Activated effector memory CD4-positive, alpha-beta T cell treated with anti-CD3 and anti-CD28 coated beads, Interleukin-2, amount 50 U/mL, for 16 hours (primary cell): ENCODE data around the gene SEZ6L.

Experiments used
- DNase-seq: peaks from one replicate; pipeline ENCODE4 v3.0.0-alpha.2; 2020

The SEZ6L gene

DNA sequence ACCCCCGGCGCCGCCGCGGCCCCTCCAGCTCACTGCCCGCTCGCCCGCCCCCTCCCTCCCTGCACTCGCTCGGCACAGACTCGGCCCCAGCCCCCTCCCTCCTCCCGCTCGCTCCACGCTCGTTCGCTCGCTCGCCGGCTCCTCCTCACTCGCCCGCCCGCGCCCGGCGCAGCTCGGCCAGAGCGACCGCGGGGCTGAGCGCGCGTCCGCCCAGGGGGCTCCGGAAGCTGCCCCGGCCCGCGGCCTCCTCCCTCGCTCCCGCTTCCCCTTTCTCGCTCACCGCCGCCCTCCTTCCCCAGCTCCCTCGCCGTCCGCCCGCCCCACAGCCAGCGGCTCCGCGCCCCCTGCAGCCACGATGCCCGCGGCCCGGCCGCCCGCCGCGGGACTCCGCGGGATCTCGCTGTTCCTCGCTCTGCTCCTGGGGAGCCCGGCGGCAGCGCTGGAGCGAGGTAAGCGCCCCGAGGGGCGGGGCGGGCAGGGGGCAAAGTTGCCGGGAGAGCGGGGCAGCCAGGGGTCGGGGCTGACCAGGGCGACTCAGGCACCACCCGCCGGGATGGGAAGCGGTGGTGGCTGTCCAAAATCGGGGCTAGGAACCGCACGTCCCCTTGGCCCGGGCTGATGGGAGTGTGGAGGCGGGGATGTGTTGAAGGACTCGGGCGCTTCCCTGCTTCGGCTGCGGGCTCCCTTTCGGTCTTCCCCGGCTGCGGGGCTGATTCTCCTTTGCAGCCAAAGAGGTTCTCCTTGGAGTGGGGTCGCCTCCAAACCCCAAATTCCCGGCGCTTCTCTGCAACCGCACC, at the start of gene SEZ6L:
Gene SEZ6L (plus strand): TSS at position 148 of the 797 bp plus-strand sequence. CDS start 208 bp downstream, at position 356.
- DNase-seq, result no peak

DNA sequence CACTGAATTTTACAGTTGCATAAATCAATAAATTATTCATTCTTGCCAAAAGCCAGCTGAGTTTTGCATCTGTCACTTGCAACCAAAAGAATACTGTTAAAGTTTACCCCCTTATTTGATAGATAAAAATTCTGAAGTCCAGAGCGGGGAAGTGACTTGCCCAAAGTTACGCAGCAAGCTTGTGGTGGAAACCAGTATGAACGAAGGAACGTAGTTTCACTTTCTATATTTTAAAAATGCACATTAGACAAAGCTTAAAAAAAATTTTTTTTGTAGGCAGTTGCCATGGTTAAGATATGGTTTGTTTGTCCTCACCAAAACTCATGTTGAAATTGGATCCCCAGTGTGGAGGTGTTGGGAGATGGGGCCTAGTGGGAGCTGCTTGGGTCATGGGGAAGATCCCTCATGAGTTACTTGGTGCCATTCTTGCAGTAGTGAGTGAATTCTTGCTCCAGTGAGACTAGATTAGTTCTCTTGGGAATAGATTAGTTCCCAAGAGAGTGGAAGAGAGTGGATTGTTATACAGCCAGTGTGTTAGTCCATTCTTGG, 46.3 kb upstream of the SEZ6L start:
- DNase-seq, result no peak

DNA sequence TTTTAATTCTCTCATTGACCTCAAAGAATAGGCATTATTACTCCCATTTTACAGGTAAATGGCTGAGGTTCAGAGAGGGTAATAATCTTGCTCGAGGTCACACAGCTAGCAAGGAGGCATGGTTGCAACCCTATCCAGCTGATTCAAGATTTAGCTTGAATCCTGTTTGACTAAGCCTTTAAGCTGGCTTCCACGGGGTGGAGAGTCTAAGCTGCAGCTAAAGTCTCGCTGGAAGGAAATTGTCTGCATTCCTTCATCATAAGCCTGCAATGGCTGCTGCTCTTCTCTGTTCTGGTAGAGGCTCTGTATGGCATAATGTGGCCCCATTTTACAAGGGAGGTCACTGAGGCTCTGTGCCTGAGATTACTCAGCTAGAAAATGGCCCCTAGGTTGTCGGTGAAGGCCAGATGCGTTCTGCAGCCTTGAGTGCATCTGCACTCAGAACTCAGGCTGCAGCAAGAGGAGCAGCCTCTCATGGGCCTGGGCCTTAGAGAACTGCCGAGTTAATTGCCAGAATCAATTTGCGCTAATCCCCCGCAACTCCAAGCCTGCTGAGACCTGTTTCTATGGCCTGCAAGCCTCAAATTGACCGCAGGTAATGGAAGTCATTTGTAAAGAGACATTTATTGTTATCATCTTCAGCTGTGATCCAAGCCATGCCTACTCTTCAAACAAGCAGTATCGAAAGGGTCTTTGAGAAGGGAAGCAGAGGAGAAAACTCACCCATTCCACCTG, 44.1 kb upstream of the SEZ6L start:
- DNase-seq, result no peak

DNA sequence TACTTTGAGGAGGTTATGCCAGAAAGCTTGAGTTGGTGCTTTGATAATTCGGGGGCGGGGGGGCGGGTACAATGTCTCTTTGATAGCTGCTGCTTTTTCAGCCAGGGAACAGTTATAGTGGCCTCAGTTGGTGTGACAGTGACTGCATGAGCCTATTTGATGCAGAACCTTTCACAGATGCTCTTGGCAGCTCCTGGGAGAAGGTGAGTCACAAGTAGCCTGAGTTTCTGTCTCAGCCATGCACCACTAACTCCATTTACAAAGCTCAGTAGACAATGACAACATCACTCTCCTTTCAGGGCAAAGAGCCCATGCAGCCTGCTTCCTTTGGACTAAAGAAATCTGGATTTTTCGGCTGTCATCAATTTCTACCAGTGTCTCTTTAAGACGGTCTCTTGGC, 42.1 kb upstream of the SEZ6L start:
- no peak for DNase-seq

DNA sequence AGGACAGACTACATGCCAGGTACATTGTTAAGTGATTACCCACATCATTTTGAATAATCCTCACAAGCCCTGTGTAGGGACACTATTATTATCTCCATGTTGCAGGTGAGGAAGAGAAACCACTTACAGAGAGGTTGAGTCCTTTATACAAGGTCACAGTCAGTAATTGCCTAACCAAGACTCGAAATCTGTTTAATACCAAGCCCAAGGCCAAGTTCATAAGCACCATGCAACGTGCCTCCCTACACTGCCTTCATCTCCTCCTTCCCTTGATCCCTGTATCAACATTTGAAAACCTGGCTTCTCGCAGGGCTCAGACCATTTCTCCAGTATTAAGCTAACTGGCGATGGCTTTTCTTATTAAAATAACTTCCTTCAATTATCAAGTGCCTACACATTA, 41.7 kb upstream of the SEZ6L start:
- DNase-seq, result no peak

DNA sequence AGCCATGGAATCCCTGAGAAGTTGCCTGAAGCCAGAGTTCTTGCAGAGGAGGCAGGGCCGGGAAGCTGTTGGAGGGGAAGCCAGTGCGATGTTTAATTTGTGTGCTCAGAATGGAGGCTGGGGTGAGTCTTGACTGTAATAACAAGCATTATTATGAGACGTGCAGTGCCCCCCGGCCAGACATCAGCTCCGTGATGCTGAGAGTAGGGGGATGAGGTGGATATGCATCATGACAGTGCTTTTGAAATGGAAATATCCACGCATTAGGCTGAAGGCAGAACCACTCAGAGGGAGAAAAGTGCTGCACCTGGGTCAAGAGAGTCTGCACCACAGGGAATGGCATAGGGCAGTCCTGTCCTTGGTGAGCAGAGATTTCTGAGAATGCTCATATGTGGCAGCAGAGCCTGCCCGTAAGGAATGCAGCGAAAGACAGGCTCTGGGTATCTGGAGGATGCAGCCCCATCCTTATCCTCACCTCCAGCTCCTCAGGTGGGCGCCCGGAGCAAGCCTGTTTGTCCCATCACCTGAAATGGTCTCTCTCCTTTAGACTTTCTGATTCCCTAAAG, 37.6 kb upstream of the SEZ6L start:
- DNase-seq, result no peak

DNA sequence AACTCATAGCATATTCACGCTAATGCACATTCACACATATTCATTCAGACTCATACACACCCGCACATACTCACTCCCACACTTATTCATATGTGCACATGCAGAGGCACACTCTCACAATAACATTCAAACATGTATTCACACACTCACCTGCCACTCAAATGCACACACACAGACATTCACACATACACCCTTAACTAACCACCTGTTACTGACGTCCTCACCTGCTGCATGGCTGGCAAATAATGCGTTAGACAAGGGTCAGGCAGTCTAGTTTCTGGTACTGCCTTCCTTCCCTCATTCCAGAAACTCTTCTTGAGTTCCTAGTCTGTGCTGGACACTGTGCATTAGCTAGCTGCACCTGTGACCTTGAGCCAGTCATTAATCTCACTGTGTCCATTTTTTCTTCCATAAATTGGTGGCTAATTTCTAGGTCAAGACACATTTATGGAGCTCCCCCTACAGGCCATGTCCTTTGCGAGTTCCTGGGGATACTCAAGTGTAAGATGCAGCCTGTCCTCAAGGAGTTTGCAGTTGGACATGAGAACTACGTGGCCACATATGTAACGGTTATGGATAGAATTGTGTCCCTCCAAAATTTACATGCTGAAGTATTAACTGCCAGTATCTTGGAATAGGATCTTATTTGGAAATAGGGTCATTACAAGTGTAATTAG, 34.5 kb upstream of the SEZ6L start:
- DNase-seq, result no peak

DNA sequence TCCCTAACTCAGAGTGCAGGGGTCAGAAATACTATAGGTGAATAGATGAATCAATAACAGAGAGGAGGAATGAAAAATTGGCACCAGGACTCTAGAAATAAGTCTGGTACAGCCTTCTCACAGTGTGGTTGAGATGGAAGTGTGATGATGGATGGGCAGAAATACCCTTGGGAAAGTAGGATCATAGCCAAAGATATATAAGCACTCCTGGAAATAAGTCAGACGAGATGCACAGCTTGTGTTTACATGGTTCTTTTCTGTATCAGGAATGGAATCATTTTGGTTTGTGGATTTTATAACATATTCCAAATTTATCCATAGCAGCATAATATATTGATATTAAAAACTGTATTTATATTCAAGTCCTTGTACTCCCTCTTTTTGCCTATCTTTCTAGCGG, 33.5 kb upstream of the SEZ6L start:
- DNase-seq, result no peak

DNA sequence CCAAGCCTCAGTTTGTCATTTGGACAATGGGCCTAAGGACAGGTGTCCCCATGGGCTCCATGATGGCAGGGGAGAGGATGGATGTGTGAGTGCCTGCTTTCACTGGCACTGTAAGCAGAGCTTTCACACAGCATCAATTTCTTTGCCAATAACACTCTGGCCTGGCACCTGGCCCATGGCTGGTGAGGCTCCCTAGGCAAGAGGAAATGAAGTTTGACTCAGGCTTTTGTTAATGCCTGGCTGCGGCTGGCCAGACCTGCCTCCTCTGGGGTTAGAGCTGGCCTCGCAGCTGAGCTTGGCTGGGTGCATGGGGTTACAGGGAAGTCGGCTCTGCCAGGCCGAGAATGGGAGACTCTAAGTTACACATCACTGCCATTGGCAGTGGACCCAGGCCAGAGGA, 30.0 kb upstream of the SEZ6L start:
- no peak for DNase-seq

DNA sequence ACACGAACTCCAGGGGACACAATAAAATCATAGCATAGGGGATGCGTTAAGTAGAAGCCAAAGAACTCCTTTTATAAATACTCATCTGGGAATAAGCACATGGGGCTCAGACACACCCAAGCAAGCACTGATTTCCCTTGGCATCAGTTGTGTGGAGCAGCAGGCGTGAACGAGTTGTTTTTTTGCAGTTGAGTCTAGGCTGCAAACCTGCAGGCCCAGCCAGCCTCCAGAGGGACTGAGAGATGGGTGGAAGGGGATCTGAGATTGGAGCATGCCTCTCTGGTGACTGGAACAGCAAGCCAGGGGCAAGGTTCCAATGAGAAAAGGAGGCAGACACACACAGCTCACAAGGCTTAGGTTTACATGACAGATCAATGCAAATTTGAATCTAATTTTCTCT, 27.4 kb upstream of the SEZ6L start:
- no peak for DNase-seq

DNA sequence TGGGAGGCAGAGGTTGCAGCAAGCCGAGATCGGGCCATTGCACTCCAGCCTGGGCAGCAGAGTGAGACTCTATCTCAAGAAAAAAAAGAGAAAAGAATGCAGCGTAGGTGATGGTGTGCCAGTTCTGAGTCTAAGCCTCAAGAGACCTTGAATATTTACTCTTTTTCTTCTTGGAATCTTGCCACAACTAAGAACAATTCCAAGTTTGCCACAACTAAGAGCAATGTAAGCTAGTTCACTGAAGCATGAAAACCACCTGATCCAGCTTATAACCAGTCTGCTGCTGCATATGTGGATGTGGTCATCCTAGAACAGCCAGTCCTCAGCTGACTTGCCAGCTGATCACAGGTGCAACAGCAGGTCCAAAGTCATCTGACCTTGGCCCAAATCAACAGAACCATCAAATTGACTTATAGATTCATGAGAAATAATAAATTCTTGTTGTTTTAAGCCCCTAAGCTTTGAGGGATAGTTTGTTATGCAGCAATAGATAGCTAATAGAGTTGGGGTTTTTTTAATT, 25.4 kb upstream of the SEZ6L start:
- no peak for DNase-seq

DNA sequence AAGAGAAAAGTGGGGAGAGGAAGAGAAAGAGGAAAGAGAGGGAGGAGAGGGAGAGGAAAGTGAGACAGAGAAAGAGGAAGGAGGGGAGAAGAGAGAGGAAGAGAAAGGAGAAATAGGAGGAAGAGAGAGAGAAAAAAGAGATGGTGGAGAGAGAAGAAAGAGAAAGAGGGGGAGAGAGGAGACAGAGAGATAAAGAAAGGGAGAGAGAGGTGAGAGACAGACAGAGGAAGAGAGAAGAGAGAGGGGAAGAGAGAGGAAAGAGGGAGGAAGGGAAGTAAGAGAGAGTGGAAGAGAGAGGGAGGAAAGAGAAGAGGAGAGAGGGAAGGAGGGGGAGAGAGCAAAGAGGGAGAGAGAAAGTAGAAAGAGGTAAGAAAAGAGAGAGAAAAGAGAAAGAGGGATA, 9.4 kb upstream of the SEZ6L start:
- DNase-seq, result no peak

DNA sequence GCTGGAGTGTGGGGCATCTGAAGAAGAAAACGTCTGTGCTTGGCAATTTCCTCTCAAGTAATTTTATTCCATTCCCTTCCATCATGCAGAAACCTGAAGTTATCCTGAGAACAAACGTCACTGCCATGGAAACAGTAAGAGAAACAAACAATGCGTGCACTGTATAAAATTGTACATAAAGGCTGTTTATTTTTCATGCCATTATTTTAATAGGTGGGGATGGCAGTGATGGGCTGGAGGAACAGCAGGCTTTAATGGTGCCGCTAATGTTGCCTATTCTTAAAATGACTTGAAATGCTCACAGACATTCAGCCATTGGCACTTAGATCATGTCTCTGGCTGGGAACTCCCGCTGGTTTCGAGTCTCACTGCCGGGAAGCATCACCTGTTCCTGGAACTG, 7.5 kb upstream of the SEZ6L start:
- DNase-seq, result no peak

DNA sequence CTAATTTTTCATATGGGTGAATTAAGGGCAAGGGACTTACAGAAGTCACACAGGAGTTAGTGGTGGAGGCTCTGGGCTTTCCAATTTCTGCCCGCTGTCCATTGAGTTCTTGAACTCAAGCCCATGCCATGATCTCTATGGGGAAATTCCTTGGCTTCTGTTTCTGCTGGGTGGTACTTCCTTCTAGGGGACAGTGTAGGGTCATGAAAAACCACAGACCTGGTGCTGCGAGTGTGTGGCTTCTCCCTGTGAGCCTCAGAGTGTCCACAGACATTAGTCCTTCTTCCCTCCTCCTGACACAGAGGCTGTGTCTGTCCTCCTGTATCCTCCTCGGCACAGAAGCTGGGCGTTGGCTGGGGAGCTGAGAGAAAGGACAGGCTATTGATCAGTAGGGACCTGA, 6.3 kb upstream of the SEZ6L start:
- DNase-seq, result no peak

DNA sequence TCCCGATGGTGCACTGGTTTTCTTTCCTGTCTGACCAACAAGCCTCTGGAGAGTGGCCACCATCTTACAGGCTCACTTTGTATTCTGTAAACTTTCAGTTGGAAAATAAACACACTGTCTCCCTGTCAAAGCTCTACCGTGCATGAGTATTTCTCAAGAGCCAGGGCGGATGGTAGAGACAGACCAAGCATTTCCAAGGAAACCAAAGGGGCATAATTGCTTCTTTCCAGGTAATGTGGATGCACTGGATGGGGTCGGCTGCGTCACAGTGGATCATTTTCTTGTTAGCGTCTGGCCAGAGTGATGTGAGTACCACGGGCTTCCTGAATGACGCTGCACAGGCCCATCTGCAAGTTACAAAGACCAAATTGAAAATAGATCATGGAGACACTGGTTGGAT, 5.1 kb upstream of the SEZ6L start:
- DNase-seq, result no peak

DNA sequence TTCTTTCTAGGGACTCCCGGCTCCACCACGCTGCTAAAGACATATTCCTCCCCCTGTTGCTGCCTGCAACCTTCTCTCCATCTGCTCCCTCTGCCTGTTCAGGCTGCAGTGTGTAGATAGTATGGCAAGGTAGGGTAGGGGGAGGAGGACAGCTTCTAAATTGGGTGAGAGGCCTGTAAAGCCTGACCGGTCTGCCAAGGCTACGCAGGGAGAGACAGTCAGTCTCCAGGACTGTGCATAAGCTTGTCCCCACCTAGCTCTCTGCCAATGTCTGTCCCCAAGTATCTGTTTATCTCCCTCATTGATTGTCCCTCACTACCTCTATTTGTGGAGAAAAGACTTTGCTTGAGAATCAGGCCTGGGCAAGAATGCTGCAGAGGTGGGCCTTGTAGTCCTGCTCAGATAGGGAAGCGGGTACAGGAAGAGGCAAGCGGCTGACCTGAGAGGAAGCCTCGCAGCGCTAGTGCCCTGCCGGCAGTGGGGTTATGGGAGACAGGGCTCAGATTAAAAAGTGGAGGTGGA, 871 bp upstream of the SEZ6L start:
- DNase-seq, result no peak

DNA sequence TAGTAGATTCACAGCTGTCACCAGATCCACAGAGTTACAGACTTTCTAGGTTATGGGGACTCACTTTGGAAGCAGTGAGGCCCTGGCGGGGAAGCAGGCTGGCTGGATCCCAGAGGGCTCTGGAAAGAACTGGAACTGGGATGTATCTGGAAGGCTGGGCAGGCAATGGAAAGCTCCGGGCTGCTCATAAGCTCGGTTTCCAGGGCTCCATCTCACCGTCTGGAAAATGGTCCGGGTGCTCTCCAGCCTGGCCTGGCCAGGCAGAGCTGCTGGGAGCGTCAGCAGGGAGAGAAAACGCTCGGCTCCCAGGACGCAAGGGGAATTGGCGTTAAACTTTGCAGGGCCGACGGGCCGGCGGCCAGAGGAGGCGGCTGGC, 335 bp upstream of the SEZ6L start:
- no peak for DNase-seq

DNA sequence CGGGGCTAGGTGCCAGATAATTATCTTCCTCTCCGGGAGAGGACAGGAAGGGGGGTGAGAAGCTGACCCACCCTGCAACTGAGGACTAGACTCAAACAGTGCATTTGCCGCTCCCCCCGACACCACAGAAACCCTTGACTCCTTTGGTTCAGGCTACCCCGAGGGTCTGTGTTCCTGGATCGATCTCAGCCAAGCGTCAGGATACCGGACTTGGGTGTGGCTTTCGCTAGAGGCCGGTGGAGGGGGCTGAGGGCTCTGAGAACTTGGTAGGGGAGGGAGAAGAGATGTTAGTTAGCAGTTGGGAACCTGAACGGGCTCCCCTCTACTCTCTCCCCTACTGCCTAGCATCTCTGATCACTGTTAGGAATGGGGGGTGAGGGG, 840 bp downstream of the SEZ6L start:
- no peak for DNase-seq

DNA sequence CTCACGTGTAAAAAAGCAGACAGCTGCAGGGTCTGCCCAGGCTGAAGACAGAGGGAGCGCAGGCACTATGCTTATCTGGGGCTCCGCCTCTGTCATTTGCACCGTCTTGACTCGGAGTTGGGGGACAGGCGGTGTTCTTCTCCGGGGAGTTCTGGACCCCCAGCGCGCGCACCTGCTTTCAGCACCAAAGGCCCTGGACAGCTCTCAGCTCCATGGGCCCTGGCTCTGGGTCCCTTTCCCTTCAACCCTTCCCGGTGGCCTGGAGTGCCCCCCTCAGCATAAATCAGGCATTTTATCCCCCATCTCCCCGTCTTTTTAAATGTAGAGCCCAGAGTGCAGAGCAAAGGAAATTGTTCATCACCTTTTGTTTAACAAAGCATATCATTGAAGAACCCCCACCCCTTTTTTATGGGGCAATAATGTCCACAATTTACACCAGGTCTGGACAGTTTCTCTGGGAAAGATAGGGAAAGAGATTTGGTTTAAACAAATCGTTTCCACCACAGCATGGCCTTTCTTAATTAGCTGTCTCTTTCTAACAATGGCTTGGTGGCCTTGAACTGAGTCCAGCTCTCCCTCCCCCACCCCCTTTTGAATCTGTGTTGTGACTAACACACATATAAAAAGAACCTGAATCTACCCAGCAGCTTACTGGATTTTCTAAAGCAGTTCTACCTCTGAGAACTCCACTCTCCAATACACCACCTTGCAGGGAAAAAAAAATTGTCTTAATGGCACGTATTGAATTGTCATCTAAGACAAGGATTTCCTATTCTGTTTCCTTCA, 1.7 kb downstream of the SEZ6L start:
- DNase-seq, result no peak

DNA sequence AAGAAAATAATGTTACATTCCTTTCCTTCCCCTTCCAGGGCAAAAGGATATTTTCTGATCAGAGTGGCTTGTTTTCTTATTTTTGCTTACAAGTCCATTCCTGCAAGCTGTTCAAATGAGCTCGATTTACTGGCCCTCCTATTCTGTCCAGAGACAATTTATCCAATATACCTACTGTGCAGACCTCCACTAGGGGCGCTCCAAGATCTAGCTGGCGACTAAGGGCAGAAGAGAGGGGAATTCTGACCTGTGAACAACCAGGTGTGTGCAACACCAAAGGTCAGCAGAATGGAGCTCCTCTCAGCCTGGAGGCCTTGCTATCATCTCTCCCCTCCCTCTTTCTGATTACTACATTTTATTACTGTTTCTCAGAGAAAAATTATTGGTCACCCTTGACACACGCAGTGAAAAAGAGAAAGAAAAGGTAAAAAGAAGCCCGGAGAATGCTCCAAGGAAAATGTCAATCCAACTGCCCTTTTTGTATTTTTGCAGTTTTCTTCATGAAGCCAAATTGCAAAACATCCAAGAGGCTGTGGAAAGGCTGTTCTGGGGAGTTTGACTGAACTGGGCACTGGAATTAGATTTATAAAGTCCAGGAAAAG, 3.2 kb downstream of the SEZ6L start:
- peak; percentile 65 for DNase-seq

DNA sequence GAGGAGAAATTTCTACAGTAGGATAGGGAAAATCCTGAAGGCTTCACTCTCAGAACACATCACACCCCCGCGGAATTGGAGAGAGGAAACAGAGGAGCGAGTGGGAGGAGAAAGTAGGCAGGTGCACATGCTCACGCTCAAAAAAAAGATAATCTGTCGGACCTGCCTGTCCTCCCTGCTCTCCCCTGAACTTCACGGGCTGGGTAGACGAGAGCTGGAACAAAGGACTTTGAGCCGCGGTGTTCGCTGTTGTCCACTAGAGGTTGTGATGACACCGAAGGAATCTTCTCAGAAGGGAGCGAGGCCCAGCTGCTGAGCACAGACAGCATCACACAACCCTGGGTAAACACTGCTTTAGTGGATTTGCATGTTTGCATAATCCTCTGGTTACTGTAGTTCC, 5.0 kb downstream of the SEZ6L start:
- DNase-seq, result no peak

DNA sequence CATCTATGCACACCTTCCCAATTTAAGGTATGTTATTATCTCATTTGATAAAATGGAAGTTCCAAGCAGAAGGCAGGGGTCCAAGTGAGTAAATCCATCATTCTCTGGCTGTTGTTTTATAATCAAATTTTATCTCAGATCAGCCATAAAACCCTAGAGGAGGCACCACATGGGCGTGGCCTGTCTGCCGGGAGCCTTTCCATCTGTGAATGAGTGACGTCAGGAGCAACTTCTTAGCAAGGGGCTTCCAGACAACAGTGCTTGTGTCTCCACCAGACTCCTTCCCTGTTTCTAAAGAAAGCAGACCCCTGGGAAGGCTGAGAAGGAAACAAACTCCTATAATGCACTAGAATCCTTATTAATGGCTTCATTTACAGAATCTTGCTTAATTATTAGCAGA, 13.5 kb downstream of the SEZ6L start:
- DNase-seq, result no peak
